GM19240 (cell line): ENCODE data around the gene RHAG.

ENCODE experiments used
- DNase-seq: peaks from one replicate; pipeline ENCODE4 v3.0.0; 2011; ENCODE audit warnings: low spot score; ENCODE audit not compliant: insufficient read length

The RHAG gene

DNA sequence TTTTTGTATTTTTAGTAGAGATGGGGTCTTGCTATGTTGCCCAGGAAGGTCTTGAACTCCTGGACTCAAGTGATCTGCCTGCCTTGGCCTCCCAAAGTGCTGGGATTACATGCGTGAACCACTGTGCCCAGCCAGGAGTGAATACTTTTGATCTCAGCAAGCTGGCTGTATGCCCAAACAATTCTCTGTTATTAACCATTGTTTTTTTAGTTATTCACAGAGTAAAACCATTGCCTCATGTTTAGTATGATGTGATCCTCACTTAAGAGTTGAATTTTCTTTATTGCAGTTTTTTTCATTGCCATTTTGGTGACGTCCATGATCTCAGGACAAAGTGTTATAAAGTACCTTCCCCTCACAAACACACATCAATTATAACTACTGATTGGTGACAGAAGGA is 71.4 kb downstream of the RHAG start:
- no peak for DNase-seq

GRCh38 chr6:49564552-49564951 is 72.1 kb downstream of the RHAG start:
- DNase-seq, result no peak

DNA sequence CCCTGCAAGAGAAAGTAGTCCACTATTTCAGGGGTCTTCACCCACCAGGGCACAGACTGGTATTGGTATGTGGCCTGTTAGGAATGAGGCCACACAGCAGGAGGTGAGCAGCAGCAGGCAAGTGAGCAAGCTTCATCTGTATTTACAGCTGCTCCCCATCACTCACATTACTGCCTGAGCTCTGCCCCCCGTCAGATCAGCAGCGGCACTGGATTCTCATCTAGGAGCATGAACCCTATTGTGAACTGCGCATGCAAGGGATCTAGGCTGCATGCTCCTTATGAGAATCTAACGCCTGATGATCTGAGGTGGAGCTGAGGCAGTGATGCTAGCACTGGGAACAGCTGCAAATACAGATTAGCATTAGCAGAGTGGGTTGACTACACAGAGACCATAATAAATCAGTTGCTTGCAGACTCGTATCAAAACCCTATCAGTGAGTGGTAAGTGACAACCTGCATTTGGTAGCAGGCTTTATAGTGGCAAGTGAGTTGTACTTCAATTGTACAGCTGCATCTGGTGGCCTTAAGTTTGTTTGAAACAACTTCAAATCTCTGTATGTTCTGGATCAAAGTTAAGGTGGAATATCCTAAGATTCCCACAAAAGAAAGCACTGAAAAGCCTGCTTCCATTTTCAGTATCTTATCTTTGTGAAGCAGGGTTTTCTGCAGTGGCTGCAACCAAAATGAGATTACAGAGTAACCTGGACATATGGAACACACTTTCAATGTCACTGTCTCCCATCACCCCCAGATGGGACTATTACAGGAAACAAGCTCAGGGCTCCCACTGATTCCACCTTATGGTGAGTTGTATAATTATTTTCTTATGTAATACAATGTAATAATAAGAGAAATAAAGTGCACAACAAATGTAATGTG is 73.4 kb downstream of the RHAG start:
- no peak for DNase-seq

GRCh38 chr6:49558238-49558637 is 78.4 kb downstream of the RHAG start:
- no peak for DNase-seq

- no peak for DNase-seq
These were observed 79.5 kb downstream of the RHAG start for GRCh38 chr6:49557177-49557576.

DNA sequence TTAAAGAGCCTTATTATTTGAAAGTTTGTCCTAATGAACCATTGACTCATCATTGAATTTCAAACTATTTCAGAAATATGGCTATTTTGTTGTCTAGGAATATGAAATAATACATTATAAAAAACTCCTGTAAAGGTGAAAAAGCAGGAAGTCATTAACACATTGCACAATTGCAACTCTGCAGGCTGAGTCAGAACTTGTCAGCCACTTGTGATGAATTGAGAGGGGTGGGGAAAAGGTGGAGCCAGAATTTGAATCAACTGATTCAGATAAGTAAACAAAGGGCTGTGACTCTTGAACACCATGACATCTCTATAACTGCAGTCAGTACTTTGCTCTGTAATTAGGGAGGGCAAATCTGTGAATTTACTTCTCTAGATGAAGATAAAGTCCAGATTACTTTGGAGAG is 80.2 kb downstream of the RHAG start:
- DNase-seq, result no peak

GRCh38 chr6:49555951-49556350 is 80.7 kb downstream of the RHAG start:
- DNase-seq, result no peak
